Measurements from ENCODE around the gene AEBP1.

AEBP1 gene

GRCh38 chr7:44107961-44108767, 4.0 kb downstream of the AEBP1 start:
- no peak for TF ChIP-seq TAF1 (IDR thresholded peaks at IDR 0.05; ENCODE audit: borderline replicate concordance, insufficient read depth, low read length)
- TF ChIP-seq SIN3A (IDR thresholded peaks at IDR 0.05; ENCODE audit: borderline replicate concordance, insufficient read depth, low read length): no peak
- TF ChIP-seq POLR2AphosphoS5 (IDR thresholded peaks at IDR 0.05; ENCODE audit: low read depth, low read length): no peak
- no peak for TF ChIP-seq FOXP2 (optimal IDR thresholded peaks at IDR 0.05; ENCODE audit: borderline replicate concordance, extremely low read depth, extremely low read length, insufficient read depth)
- TF ChIP-seq REST (IDR thresholded peaks at IDR 0.05; ENCODE audit: insufficient read depth in 1 of 2, low read depth in 2 of 2, low read length in 2 of 2): no peak

DNA sequence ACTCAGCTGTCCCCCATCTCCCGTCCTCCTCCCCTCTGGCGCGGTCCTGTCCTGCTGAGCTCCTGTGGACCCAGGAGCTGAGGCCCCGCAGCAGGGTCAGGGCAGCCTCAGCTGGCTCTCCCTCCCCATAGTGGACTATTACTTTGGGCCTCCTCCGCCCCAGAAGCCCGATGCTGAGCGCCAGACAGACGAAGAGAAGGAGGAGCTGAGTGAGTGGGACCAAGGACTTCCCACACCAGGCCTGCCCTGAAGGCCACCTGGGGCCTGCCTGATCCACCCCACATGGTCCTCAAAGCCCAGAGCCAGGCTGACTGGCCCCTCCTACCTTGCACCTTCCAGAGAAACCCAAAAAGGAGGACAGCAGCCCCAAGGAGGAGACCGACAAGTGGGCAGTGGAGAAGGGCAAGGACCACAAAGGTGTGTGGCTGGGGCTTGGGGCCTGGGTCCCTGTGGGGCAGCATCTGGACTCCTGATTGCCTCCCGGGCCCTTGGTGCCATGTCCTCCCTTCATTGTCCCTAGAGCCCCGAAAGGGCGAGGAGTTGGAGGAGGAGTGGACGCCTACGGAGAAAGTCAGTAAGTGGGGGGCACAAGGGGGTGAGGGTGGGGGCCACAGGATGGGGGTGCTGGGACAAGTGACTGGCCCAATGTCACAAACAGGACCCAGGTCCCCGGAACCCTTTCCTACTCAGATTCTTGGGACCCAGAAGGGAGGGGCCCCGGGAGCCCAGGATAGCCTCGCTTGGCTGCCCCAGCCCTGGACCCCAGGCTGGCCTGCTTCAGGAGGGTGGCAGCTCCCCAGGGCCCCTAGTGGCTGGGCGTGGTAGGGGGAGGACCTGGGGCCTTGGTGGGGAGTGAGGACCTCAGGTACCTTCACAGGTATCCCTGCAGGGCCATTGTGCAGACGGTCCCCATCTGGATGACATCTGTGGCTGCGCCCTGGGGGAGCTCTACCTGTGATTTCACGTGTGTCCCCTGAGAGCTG, 4.9 kb downstream of the AEBP1 start:
- TF ChIP-seq TAF1 (IDR thresholded peaks at IDR 0.05; ENCODE audit: borderline replicate concordance, insufficient read depth, low read length) (no peak), REST (IDR thresholded peaks at IDR 0.05; ENCODE audit: insufficient read depth in 1 of 2, low read depth in 2 of 2, low read length in 2 of 2) (no peak), FOXP2 (optimal IDR thresholded peaks at IDR 0.05; ENCODE audit: borderline replicate concordance, extremely low read depth, extremely low read length, insufficient read depth) (no peak), POLR2AphosphoS5 (IDR thresholded peaks at IDR 0.05; ENCODE audit: low read depth, low read length) (no peak), SIN3A (IDR thresholded peaks at IDR 0.05; ENCODE audit: borderline replicate concordance, insufficient read depth, low read length) (no peak)

- TF ChIP-seq REST (IDR thresholded peaks at IDR 0.05; ENCODE audit: insufficient read depth in 1 of 2, low read depth in 2 of 2, low read length in 2 of 2) (no peak), FOXP2 (optimal IDR thresholded peaks at IDR 0.05; ENCODE audit: borderline replicate concordance, extremely low read depth, extremely low read length, insufficient read depth) (no peak), SIN3A (IDR thresholded peaks at IDR 0.05; ENCODE audit: borderline replicate concordance, insufficient read depth, low read length) (no peak), POLR2AphosphoS5 (IDR thresholded peaks at IDR 0.05; ENCODE audit: low read depth, low read length) (no peak), TAF1 (IDR thresholded peaks at IDR 0.05; ENCODE audit: borderline replicate concordance, insufficient read depth, low read length) (no peak)
These were observed 5.8 kb downstream of the AEBP1 start for GRCh38 chr7:44109991-44110390.

DNA sequence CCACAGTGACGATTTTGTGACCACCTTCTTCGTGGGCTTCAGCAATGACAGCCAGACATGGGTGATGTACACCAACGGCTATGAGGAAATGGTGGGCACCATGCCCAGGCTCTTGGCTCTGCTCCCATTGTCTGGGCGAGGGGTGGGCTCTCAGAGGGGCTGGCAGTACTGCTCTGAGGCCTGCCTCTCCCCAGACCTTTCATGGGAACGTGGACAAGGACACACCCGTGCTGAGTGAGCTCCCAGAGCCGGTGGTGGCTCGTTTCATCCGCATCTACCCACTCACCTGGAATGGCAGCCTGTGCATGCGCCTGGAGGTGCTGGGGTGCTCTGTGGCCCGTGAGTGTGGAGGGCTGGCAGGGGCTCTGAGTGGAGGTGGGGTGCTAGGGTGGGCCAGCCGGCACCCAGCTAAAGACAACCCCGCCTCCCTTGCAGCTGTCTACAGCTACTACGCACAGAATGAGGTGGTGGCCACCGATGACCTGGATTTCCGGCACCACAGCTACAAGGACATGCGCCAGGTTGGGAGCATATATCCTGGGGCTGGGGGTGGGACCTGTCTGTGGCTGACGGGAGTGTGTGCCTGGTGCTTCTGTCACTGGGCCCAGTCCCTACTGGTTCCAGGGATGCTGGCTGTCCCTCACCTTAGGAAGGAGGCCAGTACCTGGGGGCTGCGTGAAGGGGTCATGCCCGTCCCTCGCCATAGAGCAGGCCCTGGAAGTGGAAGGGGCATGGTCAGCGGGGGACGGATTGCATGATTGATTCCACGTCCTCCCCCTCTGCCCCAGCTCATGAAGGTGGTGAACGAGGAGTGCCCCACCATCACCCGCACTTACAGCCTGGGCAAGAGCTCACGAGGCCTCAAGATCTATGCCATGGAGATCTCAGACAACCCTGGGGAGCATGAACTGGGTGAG, 6.8 kb downstream of the AEBP1 start:
- no peak for TF ChIP-seq REST (IDR thresholded peaks at IDR 0.05; ENCODE audit: insufficient read depth in 1 of 2, low read depth in 2 of 2, low read length in 2 of 2)
- TF ChIP-seq POLR2AphosphoS5 (IDR thresholded peaks at IDR 0.05; ENCODE audit: low read depth, low read length): no peak
- no peak for TF ChIP-seq FOXP2 (optimal IDR thresholded peaks at IDR 0.05; ENCODE audit: borderline replicate concordance, extremely low read depth, extremely low read length, insufficient read depth)
